HG02678 (cell line): Measurements from ENCODE around the gene B4GALT7.
A peak's percentile ranks its signal among the peaks of the same experiment; 100 is the strongest.

Source experiments
- ATAC-seq: cut with Tn5 transposase; IDR thresholded peaks from one replicate; pipeline ENCODE4 v1.9.1; 2021; ENCODE audit warnings: mild to moderate bottlenecking, moderate library complexity; ENCODE audit not compliant: unreplicated experiment

B4GALT7 gene

GRCh38 chr5:177592905-177593304 is 7.0 kb upstream of the B4GALT7 start:
- no peak for ATAC-seq

GRCh38 chr5:177593511-177593910 is 6.4 kb upstream of the B4GALT7 start:
- ATAC-seq, result no peak

GRCh38 chr5:177594071-177594470 is 5.9 kb upstream of the B4GALT7 start:
- no peak for ATAC-seq

- no peak for ATAC-seq
These were observed 4.8 kb upstream of the B4GALT7 start for GRCh38 chr5:177595026-177595585.

- no peak for ATAC-seq
These were observed 3.7 kb upstream of the B4GALT7 start for GRCh38 chr5:177595991-177596774.

- ATAC-seq, result no peak
These were observed 3.1 kb upstream of the B4GALT7 start for GRCh38 chr5:177596775-177597238.

GRCh38 chr5:177598477-177598876 is 1.5 kb upstream of the B4GALT7 start:
- no peak for ATAC-seq

GRCh38 chr5:177600508-177601018 is 631 bp downstream of the B4GALT7 start:
- no peak for ATAC-seq

GRCh38 chr5:177601126-177601525 is 1.2 kb downstream of the B4GALT7 start:
- ATAC-seq, result no peak

- no peak for ATAC-seq
These were observed 1.9 kb downstream of the B4GALT7 start for GRCh38 chr5:177601577-177602457.

GRCh38 chr5:177602458-177602830 is 2.5 kb downstream of the B4GALT7 start:
- no peak for ATAC-seq

GRCh38 chr5:177603631-177604030 is 3.7 kb downstream of the B4GALT7 start:
- ATAC-seq, result no peak

- ATAC-seq, result no peak
These were observed 4.2 kb downstream of the B4GALT7 start for GRCh38 chr5:177604116-177604521.

- no peak for ATAC-seq
These were observed 4.7 kb downstream of the B4GALT7 start for GRCh38 chr5:177604656-177605055.

- ATAC-seq, result no peak
These were observed 5.1 kb downstream of the B4GALT7 start for GRCh38 chr5:177605078-177605477.

- no peak for ATAC-seq
These were observed 5.7 kb downstream of the B4GALT7 start for GRCh38 chr5:177605667-177606066.

- no peak for ATAC-seq
These were observed 6.4 kb downstream of the B4GALT7 start for GRCh38 chr5:177606071-177607051.

GRCh38 chr5:177607115-177607451 is 7.2 kb downstream of the B4GALT7 start:
- ATAC-seq, result no peak

GRCh38 chr5:177607452-177608192 is 7.7 kb downstream of the B4GALT7 start:
- ATAC-seq, result peak; percentile 65
